ENCODE measurements around the gene VN1R5.

The VN1R5 gene

DNA sequence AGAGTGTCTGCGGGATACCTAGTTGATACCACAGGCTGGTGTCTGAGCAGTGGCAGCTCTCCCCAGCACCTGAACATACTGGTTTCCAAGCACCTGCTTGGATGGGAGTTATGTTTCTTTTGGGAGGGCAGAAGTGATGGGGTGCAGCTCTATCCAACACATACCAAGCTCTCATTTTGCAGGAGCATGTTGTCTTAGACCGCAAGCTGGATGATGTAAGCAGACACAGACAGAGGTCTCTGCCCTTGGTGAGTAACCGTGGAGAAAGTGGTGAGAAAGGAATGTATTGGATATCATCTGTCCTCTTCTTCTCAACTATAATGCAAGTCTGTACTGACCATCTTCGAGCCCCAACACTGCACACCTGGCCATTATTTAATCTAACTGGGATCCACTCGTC is 38.4 kb downstream of the VN1R5 start:
- TF ChIP-seq, protein P1, sequence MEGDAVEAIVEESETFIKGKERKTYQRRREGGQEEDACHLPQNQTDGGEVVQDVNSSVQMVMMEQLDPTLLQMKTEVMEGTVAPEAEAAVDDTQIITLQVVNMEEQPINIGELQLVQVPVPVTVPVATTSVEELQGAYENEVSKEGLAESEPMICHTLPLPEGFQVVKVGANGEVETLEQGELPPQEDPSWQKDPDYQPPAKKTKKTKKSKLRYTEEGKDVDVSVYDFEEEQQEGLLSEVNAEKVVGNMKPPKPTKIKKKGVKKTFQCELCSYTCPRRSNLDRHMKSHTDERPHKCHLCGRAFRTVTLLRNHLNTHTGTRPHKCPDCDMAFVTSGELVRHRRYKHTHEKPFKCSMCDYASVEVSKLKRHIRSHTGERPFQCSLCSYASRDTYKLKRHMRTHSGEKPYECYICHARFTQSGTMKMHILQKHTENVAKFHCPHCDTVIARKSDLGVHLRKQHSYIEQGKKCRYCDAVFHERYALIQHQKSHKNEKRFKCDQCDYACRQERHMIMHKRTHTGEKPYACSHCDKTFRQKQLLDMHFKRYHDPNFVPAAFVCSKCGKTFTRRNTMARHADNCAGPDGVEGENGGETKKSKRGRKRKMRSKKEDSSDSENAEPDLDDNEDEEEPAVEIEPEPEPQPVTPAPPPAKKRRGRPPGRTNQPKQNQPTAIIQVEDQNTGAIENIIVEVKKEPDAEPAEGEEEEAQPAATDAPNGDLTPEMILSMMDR (IDR thresholded peaks at IDR 0.05; ENCODE audit: low read length, missing control alignments) = no peak
- peak; percentile 64 for DNase-seq (ENCODE audit: low read depth)

DNA sequence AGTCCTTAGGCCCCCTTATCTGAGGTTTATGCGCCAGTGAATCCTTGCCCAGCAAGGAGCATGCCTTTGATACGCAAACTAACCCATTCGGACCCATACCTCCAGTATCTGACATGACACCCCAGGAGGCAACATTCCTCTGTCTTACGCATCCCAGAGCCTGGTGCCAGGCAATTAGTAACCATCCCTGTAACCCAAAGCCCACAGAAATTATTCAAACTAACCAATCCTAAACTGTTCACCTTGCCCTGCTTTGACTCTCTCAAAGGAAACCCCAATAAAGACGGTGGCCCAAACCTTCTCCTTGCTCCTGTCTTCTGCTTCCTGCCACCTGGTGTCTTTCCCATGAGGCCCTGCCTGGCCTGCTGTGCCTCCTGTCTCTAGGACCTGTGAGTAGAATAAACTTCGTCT is 39.4 kb downstream of the VN1R5 start:
- DNase-seq (ENCODE audit: low read depth) = peak; percentile 23
- TF ChIP-seq, protein P1 (IDR thresholded peaks at IDR 0.05; ENCODE audit: low read length, missing control alignments) = no peak
- no peak overlapping the region for H3K4me3 ChIP-seq (replicated peaks; ENCODE audit: low read depth, low read length)

More for the DNA sequence above, 38.4 kb downstream of the VN1R5 start:
- H3K4me3 ChIP-seq (replicated peaks; ENCODE audit: low read depth, low read length) = no peak overlapping the region

DNA sequence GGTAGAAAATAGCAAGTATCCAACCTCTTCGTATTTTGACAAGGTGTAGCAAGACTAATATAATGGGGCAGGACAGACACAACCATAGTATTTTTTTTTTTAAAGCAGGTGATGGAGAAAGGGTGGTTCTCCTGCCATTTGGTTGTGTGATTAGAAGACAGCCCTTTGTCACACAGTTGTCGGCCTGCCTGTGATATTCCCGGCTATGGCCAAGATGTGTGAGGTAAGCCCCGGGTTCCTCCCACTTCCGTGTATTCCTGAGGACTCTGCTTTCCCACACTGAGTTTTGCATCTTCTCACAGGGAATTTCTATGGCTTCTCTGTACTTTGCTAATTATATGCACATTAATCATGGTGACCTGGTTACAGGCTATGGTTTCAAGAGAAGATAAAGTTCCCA is 39.9 kb downstream of the VN1R5 start:
- no peak overlapping the region for H3K4me3 ChIP-seq (replicated peaks; ENCODE audit: low read depth, low read length)
- TF ChIP-seq, protein P1 (IDR thresholded peaks at IDR 0.05; ENCODE audit: low read length, missing control alignments) = no peak
- DNase-seq (ENCODE audit: low read depth) = peak; percentile 27

DNA sequence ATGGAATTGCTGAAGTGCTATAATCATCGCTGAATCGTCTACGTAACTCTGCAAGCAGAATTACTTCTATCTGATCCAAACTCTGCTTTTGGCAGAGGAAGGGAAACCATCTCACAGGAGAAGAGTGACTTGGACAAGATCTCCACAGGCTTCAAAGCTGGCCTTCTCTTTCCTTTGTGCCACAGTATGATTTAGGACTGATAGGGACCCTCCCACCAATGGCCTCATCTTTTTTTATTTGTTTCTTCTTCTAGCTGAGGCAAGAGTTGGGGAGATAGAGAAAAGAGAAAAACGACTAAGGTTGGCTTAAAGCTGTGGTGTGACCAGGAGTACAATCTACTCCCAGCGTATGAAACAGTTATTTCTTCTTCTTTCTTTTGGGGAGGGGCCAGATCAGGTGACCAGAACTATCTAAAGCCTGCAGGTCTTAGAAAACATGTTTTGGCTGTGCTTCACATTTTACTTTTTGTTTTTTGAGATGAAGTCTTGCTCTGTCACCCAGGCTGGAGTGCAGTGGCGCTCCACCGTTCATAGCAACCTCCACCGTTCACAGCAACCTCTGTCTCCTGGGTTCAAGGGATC is 40.8 kb downstream of the VN1R5 start:
- TF ChIP-seq, protein P1 (IDR thresholded peaks at IDR 0.05; ENCODE audit: low read length, missing control alignments) = no peak
- H3K4me3 ChIP-seq (replicated peaks; ENCODE audit: low read depth, low read length) = no peak overlapping the region
- DNase-seq (ENCODE audit: low read depth) = no peak

DNA sequence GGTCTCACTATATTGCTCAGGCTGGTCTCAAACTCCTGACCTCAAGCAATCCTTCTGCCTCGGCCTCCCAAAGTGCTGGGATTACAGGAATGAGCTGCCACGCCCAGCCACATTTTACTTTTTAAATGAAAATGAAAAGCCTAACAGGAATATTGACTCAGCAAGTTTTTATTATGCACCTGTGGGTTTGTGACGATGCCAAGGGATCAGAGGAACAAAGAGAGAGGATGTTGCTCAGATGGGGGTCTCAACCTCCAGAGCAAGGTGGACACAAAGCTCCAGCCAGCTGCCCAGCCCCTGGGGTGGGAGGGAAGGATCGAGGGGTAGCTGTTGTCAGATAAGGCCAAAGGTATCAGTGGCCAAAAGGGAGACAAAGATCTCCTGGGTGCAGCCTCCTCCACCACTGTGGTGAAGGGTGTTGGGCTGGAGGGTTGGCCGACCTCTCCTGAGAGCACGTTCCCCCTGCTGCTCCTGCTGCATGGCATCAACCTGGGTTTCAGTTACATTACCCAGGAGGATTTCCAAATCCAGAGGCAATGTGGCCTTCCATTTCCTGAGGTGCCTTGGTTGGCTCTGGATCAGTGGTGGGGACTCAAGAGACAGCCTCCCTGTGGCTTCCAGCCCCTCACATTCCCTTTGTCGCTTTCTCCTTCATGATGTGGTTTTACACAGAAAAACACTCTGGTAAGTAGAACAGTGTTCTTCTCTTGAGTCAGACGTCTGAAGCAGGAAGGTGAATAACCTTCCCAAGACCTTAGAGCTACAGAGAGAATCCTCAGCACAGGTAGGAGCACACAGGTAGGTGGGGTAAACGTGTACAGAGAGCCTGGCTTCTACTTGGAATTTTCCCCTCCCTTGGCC is 41.6 kb downstream of the VN1R5 start:
- TF ChIP-seq, protein P1 (IDR thresholded peaks at IDR 0.05; ENCODE audit: low read length, missing control alignments) = no peak
- no peak overlapping the region for H3K4me3 ChIP-seq (replicated peaks; ENCODE audit: low read depth, low read length)
- no peak for DNase-seq (ENCODE audit: low read depth)

DNA sequence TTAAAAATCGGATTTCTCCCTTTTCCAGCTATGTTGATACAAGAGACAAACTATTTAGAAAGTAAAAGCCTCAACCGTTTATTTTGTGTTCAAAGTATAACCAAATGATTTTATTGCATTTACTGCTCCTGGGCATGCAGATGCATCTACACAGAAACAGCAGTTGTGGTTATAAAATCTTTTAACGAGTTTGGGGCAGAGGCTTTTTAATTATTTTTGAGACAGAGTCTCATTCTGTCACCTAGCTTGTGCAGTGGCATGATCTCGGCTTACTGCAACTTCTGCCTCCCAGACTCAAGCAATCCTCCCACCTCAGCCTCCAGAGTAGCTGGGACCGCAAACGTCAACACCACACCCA is 42.2 kb downstream of the VN1R5 start:
- no peak for DNase-seq (ENCODE audit: low read depth)
- TF ChIP-seq, protein P1 (IDR thresholded peaks at IDR 0.05; ENCODE audit: low read length, missing control alignments) = no peak
- no peak overlapping the region for H3K4me3 ChIP-seq (replicated peaks; ENCODE audit: low read depth, low read length)
